Measurements from ENCODE around the gene DYNLL2. TPM values are rescaled to one million over a fixed set of nuclear protein-coding genes. Genes with fewer than 3 reads are reported as not detected.
"Not testable (repeated sequence)": the region's sequence is repeated elsewhere in the genome, so short reads cannot be mapped to it uniquely, and the experiment has no call there.

DYNLL2 gene
- 41.6 and 42.5 TPM in 2 replicates for total RNA-seq (ENCODE audit: low replicate concordance)
- long read RNA-seq, partial matches to known transcripts: 0 of 2 reads
- long read RNA-seq, other reads (novel, unspliced or antisense): 2 of 2 reads

DNA sequence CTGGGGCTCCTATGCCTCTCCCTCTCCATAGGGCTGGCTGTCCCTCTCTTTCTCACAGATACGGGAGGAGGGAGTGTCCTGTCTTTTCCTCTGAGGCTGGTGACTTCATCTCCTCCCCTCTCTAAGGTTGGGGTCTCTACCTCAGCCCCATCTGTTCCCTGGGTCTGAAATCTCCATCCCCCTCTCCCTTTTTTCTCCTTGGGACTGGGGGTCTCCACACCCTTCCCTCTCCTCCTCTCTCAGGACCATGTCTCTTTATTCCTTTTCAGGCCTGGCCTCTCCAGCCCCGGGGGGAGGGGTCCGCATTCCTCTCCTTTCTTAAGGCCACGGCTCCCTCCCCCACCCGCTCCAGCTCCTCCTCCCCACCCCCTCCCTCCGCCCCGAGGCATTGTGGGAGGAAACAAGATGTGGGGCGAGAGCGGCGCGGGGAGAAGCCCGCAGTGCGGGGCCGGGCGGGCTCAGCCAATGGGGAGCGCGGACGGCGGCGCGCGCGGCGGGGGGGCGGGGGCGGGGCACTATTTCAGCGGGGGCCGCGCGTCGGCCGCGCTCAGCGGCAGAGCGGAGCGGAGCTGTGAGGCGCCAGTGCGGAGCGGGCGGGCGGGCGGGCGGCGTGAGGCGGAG, at the start of gene DYNLL2:
DYNLL2 (plus strand) TSS at position 550 of the 621 bp plus-strand sequence. CDS start 3,672 bp downstream, outside the sequence.
- peaks cover 23% of the 10 kb centered on the region for H3K36me3 Mint-ChIP-seq
- H3K27me3 Mint-ChIP-seq: peaks cover 11% of the 10 kb centered on the region
- H3K27ac Mint-ChIP-seq: peak within 1 kb of the TSS; percentile 88
- no peaks in the 10 kb centered on the region for H3K9me3 Mint-ChIP-seq
- H3K4me1 Mint-ChIP-seq (ENCODE audit: unreplicated experiment): peaks cover 44% of the 10 kb centered on the region
- DNase-seq (ENCODE audit: extremely low spot score, unreplicated experiment): peak; percentile 95
- TF ChIP-seq, protein P1, sequence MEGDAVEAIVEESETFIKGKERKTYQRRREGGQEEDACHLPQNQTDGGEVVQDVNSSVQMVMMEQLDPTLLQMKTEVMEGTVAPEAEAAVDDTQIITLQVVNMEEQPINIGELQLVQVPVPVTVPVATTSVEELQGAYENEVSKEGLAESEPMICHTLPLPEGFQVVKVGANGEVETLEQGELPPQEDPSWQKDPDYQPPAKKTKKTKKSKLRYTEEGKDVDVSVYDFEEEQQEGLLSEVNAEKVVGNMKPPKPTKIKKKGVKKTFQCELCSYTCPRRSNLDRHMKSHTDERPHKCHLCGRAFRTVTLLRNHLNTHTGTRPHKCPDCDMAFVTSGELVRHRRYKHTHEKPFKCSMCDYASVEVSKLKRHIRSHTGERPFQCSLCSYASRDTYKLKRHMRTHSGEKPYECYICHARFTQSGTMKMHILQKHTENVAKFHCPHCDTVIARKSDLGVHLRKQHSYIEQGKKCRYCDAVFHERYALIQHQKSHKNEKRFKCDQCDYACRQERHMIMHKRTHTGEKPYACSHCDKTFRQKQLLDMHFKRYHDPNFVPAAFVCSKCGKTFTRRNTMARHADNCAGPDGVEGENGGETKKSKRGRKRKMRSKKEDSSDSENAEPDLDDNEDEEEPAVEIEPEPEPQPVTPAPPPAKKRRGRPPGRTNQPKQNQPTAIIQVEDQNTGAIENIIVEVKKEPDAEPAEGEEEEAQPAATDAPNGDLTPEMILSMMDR (conservative IDR thresholded peaks at IDR 0.05): no peak
- peak within 1 kb of the TSS; percentile 92 for H3K4me3 Mint-ChIP-seq

DNA sequence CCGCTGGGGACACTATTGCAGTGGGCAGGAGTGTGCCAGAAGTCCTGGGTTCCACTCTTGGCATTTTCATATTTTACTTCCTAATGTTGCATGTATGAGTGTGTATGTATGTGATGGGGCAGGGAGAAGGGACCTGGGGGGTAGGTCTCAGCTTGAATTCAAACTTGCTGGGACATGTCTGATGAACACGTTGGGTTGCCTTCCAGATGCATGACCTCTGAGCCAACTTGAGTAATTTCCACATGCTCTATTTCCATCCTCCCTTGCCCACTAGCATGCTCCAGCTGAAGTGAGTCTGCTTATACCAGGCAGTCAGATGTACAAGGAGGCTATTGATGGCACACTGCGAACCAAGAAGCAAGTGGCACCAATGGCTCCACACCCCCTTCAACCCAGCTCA, 43.2 kb upstream of the DYNLL2 start:
- Mint-ChIP-seq H3K36me3 (no peaks in the 10 kb centered on the region), H3K4me1 (ENCODE audit: unreplicated experiment) (no peaks in the 10 kb centered on the region)

DNA sequence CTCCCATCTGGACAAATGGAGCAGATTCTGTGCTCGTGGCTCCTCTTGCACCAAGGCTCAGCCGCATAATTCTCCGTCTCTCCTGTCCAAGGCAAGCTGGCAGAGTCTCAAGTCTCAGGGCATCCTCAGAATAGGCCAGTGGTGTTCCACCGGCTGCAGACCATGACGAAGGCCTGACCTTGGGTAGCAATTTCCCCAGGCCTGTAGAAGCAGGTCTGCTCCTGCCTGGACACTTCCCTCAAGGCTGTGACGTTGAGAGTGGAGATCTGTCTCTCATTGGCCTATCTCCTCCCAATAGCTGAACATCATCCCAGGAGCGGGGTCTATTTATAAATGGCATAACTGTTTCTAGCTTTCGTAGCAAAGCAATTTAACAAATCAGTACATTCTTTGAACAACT, 42.8 kb upstream of the DYNLL2 start:
- Mint-ChIP-seq H3K4me3 (no peak overlapping the region), H3K36me3 (no peaks in the 10 kb centered on the region)

More for the DNA sequence above, 43.2 kb upstream of the DYNLL2 start:
- peaks cover 6% of the 10 kb centered on the region for H3K9me3 Mint-ChIP-seq
- no peak overlapping the region for H3K4me3 Mint-ChIP-seq
- peaks cover 17% of the 10 kb centered on the region for H3K27me3 Mint-ChIP-seq
- no peak overlapping the region for H3K27ac Mint-ChIP-seq
- DNase-seq (ENCODE audit: extremely low spot score, unreplicated experiment): no peak
- TF ChIP-seq, protein P1 (conservative IDR thresholded peaks at IDR 0.05): no peak

DNA sequence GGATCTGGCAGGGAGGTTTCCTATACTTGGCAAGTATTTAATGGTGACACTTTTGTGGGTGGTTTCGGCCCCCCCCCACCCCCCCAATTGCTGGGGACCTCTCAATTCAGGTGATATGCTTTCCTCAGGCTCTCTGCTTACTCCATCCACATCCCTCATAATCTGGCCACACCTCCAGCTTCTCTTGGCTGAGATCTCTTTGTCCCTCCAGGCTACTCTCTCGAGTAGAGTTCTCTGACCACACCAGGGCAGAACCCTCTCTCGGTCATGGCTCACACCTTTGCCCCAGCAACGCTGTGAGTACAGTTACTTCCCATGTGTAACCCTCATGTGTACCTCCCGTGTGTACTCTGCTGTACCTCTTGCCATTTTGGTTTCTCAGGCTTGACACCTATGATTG, 42.1 kb upstream of the DYNLL2 start:
- peaks cover 6% of the 10 kb centered on the region for H3K9me3 Mint-ChIP-seq
- no peak for DNase-seq (ENCODE audit: extremely low spot score, unreplicated experiment)
- no peak overlapping the region for H3K27ac Mint-ChIP-seq
- H3K4me3 Mint-ChIP-seq: no peak overlapping the region
- H3K4me1 Mint-ChIP-seq (ENCODE audit: unreplicated experiment): no peaks in the 10 kb centered on the region
- H3K27me3 Mint-ChIP-seq: peaks cover 20% of the 10 kb centered on the region
- no peaks in the 10 kb centered on the region for H3K36me3 Mint-ChIP-seq
- TF ChIP-seq, protein P1 (conservative IDR thresholded peaks at IDR 0.05): no peak

More for the DNA sequence above, 42.8 kb upstream of the DYNLL2 start:
- TF ChIP-seq, protein P1 (conservative IDR thresholded peaks at IDR 0.05): no peak
- DNase-seq (ENCODE audit: extremely low spot score, unreplicated experiment): no peak
- peaks cover 6% of the 10 kb centered on the region for H3K9me3 Mint-ChIP-seq
- H3K27ac Mint-ChIP-seq: no peak overlapping the region
- H3K4me1 Mint-ChIP-seq (ENCODE audit: unreplicated experiment): no peaks in the 10 kb centered on the region
- H3K27me3 Mint-ChIP-seq: peaks cover 17% of the 10 kb centered on the region

DNA sequence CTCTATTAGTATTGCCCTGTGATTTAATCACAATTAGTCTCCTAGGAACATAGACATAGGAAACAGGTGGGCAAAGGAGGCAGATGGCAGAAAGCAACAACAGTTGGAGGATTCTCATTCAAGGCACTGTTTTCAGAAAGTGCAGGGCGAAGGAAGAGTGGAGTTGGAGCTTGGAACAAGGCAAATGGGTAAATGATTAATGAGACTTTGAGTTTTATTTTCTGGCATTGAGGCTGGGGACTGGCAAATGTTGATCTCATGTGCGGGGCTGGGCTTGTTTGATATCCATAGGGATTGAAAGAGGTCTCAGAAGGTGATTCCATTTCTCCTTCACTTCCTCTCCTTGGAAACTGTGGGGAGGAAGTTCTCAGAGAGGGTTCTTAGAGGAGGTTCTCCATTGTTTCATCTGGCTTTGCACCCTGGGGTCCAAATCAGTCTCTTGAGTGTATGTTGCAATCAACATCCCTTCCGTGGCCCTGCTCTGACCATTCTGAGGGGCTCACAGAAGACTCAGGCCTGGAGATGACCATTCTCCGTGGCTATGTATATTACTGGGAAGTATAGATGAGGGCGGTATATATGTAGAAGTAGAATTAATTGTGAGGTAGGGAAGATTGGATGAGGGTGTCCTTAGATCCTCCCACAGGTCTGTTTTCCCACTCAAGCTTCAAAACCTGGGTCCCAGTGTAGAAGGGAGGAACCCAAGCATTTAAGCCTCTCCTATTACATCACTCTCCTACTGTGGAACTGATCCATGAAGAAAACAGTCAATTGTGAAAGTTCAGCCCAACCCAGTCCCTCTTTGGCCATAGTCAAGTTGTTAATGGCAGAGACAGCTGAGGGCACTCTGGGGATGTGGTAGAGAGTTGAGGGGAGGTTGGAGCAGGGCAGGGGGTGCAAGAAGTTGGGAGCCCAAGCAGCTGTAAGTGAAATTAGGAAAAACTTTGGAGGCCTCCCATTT, 39.7 kb upstream of the DYNLL2 start:
- peaks cover 24% of the 10 kb centered on the region for H3K27me3 Mint-ChIP-seq
- H3K27ac Mint-ChIP-seq: no peak overlapping the region
- DNase-seq (ENCODE audit: extremely low spot score, unreplicated experiment): no peak
- peaks cover 11% of the 10 kb centered on the region for H3K4me1 Mint-ChIP-seq (ENCODE audit: unreplicated experiment)
- TF ChIP-seq, protein P1 (conservative IDR thresholded peaks at IDR 0.05): no peak
- no peak overlapping the region for H3K4me3 Mint-ChIP-seq
- H3K36me3 Mint-ChIP-seq: no peaks in the 10 kb centered on the region
- H3K9me3 Mint-ChIP-seq: peaks cover 6% of the 10 kb centered on the region

DNA sequence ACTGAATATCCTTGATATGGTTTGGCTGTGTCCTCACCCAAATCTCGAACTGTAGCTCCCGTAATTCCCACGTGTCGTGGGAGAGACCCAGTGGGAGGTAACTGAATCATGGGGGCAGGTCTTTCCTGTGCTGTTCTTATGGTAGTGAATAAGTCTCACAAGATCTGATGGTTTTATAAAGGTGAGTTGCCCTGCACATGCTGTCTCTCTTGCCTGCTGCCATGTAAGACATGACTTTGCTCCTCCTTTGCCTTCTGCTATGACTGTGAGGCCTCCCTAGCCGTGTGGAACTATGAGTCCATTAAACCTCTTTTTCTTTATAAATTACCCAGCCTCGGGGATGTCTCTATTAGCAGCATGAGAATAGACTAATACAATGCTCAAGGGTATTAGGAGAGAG, 39.0 kb upstream of the DYNLL2 start:
- not testable (repeated sequence) for H3K27ac Mint-ChIP-seq; H3K4me3 Mint-ChIP-seq; H3K9me3 Mint-ChIP-seq; H3K36me3 Mint-ChIP-seq; DNase-seq (ENCODE audit: extremely low spot score, unreplicated experiment)
- peaks cover 11% of the 10 kb centered on the region for H3K4me1 Mint-ChIP-seq (ENCODE audit: unreplicated experiment)
- peaks cover 24% of the 10 kb centered on the region for H3K27me3 Mint-ChIP-seq
